ENCODE results near the gene L3MBTL2.

Gene L3MBTL2

DNA sequence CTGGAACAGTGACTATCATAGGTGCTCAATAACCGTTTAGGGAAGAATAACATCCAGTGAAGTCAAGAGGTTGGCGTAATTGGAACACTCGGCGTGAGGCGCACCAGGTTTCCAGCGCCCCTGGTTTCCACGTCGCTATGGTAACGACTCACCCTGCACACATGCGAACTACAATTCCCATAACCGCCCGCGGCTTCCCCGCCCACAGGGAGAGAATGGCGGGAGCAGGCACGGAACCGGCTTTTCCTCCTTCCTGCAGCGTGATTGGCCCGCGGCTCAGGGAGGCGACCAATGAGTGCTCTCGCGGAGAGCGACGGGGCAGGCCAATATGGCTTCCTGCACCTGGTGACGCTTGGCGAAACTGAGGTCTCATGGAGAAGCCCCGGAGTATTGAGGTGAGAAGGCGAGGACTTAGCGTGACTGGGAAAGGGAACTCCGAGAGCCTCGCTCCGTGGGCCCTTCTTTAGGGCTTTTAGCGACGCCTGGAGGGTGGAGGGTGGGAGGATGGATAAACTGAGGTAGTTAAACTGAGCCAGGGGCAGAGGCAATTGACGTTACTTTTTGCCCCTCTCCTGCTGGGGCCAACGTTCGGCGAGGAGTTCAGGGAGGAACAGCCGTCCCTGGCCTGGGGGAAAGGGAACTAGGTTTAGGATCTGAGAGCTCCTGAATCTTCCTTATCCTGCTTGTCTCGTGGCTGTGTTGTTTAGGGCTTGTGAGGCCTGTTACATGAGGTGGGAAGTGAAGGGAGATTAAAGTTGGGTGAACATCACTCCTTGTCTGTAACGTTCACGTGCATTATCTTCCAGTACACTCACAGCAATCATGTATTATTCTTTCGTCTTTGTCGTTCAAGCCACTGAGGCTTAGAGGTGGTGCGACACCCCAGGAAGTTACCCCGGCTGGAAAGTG lies at the start of gene L3MBTL2:
TSS of gene L3MBTL2 (plus strand) at position 321 of the 909 bp plus-strand sequence. CDS start at position 372, 51 bp downstream.
- peak within 1 kb of the TSS; percentile 71 for H3K27ac ChIP-seq
- ChIA-PET CTCF (no interaction called here), POLR2A (ENCODE audit: low non-redundant PET) (no interaction called here)
- TF ChIP-seq, protein P1, sequence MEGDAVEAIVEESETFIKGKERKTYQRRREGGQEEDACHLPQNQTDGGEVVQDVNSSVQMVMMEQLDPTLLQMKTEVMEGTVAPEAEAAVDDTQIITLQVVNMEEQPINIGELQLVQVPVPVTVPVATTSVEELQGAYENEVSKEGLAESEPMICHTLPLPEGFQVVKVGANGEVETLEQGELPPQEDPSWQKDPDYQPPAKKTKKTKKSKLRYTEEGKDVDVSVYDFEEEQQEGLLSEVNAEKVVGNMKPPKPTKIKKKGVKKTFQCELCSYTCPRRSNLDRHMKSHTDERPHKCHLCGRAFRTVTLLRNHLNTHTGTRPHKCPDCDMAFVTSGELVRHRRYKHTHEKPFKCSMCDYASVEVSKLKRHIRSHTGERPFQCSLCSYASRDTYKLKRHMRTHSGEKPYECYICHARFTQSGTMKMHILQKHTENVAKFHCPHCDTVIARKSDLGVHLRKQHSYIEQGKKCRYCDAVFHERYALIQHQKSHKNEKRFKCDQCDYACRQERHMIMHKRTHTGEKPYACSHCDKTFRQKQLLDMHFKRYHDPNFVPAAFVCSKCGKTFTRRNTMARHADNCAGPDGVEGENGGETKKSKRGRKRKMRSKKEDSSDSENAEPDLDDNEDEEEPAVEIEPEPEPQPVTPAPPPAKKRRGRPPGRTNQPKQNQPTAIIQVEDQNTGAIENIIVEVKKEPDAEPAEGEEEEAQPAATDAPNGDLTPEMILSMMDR (conservative IDR thresholded peaks at IDR 0.05; ENCODE audit: low read depth): no peak
- peak; percentile 95 for DNase-seq (ENCODE audit: low spot score)

DNA sequence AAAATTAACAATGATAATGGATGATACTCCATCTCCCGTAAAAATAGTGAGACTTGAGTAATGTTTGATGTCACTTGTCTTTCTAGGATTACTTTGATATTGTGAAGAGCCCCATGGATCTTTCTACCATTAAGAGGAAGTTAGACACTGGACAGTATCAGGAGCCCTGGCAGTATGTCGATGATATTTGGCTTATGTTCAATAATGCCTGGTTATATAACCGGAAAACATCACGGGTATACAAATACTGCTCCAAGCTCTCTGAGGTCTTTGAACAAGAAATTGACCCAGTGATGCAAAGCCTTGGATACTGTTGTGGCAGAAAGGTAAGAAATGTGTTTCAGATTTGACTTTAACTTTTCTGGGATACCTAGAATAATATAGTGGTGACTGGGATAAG lies 48.0 kb upstream of the L3MBTL2 start:
- H3K27ac ChIP-seq: no peak overlapping the region
- CTCF ChIA-PET: no interaction called here
- POLR2A ChIA-PET (ENCODE audit: low non-redundant PET): no interaction called here

DNA sequence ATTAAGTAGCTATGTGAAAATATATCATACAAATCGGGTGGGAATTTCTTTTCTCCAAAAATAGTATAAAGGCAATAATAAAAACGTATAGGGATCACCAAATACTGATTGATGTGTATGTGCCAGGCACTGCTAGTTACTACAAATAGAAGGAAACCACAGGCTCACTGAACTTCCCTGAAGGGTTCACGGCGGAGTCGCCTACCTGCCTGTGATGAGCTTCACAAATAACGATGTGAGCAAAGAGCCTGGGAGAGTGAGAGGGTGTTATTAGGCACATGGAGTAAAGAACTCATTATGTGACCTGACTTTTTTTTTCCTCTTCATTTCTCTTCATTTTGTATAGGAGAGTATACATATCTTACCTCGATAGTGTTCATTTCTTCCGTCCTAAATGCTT lies 36.0 kb upstream of the L3MBTL2 start:
- POLR2A ChIA-PET (ENCODE audit: low non-redundant PET): interaction anchor here (1.0 kb wide), 1 partner anchor 69 kb away, joined by 3 read pairs; no protein-coding TSS in a partner anchor
- H3K27ac ChIP-seq: no peak overlapping the region

More for the DNA sequence above, 48.0 kb upstream of the L3MBTL2 start:
- TF ChIP-seq, protein P1 (conservative IDR thresholded peaks at IDR 0.05; ENCODE audit: low read depth): no peak
- DNase-seq (ENCODE audit: low spot score): no peak

DNA sequence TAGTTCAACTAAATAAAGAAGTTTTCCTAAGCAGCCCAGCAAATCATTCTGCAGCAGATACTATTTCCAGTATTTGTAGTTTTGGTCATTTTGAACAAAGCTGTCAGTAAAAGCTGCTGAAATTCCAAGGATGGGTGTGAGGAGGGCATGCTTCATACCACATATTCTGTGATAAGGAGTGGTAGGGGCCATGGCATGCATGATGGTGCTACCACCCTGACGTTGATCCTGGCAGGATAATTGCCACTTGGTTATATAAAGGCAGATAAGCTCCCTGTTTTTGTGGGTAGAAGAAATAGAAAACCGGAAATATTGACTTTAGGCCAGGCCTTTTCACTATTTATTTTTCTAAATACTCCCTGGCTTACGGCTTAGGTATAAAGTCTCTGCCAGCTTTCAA lies 33.1 kb upstream of the L3MBTL2 start:
- no peak overlapping the region for H3K27ac ChIP-seq
- TF ChIP-seq, protein P1 (conservative IDR thresholded peaks at IDR 0.05; ENCODE audit: low read depth): no peak
- ChIA-PET CTCF (interaction anchor here (0.6 kb wide), 1 partner anchor 125 kb away, joined by 3 read pairs; no protein-coding TSS in a partner anchor), POLR2A (ENCODE audit: low non-redundant PET) (no interaction called here)
- DNase-seq (ENCODE audit: low spot score): no peak

More for the DNA sequence above, 36.0 kb upstream of the L3MBTL2 start:
- CTCF ChIA-PET: no interaction called here
- no peak for DNase-seq (ENCODE audit: low spot score)
- TF ChIP-seq, protein P1 (conservative IDR thresholded peaks at IDR 0.05; ENCODE audit: low read depth): no peak

DNA sequence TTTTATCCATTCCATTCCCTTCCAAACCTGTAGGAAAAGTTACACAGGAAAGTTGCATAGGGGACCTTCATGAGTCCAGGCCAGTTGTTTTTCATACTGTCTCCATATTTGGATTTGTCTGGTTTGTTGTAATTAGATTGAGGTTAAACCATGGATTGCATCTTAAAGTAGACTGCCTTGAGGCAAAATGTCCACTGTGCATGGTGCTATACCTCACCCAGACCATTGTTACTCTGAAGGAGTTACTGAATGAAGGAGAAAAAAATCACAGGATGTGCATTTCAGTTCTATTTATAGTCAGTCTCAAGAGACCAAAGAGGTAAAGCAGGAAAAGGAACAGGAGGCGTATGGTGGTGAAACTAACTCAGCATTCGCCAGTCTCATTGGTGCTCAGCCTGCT lies 29.6 kb upstream of the L3MBTL2 start:
- ChIA-PET POLR2A (ENCODE audit: low non-redundant PET) (no interaction called here), CTCF (no interaction called here)
- TF ChIP-seq, protein P1 (conservative IDR thresholded peaks at IDR 0.05; ENCODE audit: low read depth): no peak
- no peak for DNase-seq (ENCODE audit: low spot score)
- no peak overlapping the region for H3K27ac ChIP-seq

DNA sequence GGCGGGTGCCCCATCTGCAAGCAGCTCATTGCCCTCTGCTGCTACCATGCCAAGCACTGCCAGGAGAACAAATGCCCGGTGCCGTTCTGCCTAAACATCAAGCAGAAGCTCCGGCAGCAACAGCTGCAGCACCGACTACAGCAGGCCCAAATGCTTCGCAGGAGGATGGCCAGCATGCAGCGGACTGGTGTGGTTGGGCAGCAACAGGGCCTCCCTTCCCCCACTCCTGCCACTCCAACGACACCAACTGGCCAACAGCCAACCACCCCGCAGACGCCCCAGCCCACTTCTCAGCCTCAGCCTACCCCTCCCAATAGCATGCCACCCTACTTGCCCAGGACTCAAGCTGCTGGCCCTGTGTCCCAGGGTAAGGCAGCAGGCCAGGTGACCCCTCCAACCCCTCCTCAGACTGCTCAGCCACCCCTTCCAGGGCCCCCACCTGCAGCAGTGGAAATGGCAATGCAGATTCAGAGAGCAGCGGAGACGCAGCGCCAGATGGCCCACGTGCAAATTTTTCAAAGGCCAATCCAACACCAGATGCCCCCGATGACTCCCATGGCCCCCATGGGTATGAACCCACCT lies 28.0 kb upstream of the L3MBTL2 start:
- DNase-seq (ENCODE audit: low spot score): no peak
- ChIA-PET CTCF (interaction anchor here (0.6 kb wide), 1 partner anchor 212 kb away, joined by 4 read pairs; no protein-coding TSS in a partner anchor), POLR2A (ENCODE audit: low non-redundant PET) (no interaction called here)
- H3K27ac ChIP-seq: 0 out of 2 replicates have a peak overlapping the region, but pooled peaks have one; percentile 6
- TF ChIP-seq, protein P1 (conservative IDR thresholded peaks at IDR 0.05; ENCODE audit: low read depth): no peak

Measured in RWPE1 (cell line).